GM19035 (cell line): Measurements from ENCODE around the gene SFI1.
"Not testable (repeated sequence)": the region's sequence is repeated elsewhere in the genome, so short reads cannot be mapped to it uniquely, and the experiment has no call there.

Experiments
- ATAC-seq: cut with Tn5 transposase; IDR thresholded peaks from one replicate; pipeline ENCODE4 v1.9.1; 2021; ENCODE audit not compliant: unreplicated experiment

Gene SFI1

GRCh38 chr22:31540166-31540565 is 43.8 kb downstream of the SFI1 start:
- not testable (repeated sequence) for ATAC-seq

DNA sequence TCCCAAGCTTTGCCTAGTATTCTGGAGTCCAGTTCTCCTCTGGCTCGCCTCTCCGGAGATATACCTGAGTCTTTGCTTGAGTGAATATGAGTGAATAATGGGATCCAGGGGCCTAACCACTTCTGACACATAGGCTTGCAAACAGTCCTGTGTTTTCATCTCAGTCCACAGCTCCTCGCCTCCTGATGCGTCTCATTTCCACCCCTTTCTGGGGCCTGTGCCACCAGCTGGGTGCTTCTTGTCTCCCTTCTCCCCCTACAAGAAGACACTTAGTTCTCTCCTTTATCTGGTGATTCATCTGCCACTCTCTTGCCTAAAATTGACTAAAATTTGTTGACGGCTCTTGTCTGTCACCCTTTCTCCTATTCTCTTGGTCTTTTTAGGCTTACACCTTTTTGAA is 44.6 kb downstream of the SFI1 start:
- no peak for ATAC-seq

DNA sequence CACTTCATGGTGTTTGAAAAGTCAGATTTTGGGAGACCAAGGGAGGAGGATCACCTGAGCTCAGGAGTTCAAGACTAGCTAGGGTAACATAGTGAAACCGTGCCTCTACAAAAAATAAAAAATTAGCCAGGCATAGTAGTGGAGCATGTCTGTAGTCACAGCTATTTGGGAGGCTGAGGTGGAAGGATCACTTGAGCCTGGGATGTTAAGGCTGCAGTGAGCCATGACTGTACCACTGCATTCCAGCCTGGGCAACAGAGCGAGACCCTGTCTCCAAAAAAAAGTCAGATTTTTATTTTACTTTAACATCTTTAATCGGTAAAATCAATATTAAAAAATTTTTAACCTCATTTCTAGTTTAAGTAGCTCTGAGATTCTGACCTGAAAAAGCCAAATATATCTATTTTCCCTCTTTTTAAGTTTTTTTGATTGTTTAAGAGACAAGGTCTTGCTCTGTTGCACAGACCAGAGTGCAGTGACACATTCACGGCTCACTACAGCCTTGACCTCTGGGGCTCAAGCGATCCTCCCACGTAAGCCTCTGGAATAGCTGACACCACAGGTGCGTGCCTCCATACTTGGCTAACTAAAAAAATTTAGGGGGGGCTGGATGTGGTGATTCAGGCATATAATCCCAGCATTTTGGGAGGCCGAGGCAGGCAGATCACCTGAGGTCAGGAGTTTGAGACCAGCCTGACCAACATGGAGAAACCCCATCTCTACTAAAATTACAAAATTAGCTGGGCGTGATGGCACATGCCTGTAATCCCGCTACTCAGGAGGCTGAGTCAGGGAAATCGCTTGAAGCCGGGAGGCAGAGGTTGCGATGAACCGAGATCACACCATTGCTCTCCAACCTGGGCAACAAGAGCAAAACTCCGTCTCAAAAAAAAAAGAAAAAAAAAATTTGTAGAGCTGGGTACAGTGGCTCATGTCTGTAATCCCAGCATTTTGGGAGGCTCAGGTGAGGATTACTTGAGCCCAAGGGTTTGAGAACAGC is 48.4 kb downstream of the SFI1 start:
- no peak for ATAC-seq

- ATAC-seq: no peak
These were observed 54.6 kb downstream of the SFI1 start for GRCh38 chr22:31550871-31551370.

DNA sequence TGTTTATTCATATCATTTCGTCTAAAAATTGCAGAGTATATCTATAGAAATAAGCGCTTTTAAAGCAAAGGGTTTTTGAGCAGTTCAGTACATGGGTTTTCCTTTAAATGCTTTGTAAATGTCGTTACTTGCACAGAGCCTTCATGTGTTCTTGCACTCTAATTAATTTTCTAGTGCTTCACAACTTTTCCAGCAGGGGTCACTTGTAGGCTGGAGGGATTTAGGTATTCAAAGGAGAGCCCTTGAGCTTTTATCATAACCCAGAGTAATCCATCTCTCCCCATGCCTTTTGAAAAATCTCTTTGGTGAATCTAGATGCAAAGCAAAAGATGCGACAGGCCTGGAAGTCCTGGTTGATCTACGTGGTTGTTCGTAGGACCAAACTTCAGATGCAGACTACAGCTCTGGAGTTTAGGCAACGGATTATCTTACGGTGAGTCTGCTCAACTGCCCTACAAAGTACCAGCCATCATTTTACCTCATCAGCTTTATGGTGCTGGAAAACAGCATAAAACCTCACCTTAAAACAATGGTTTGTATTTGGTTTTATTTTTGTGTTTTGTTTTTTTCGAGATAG is 60.4 kb downstream of the SFI1 start:
- no peak for ATAC-seq

- not testable (repeated sequence) for ATAC-seq
These were observed 62.2 kb downstream of the SFI1 start for GRCh38 chr22:31558546-31558945.

GRCh38 chr22:31561238-31561887 is 65.0 kb downstream of the SFI1 start:
- ATAC-seq: no peak

DNA sequence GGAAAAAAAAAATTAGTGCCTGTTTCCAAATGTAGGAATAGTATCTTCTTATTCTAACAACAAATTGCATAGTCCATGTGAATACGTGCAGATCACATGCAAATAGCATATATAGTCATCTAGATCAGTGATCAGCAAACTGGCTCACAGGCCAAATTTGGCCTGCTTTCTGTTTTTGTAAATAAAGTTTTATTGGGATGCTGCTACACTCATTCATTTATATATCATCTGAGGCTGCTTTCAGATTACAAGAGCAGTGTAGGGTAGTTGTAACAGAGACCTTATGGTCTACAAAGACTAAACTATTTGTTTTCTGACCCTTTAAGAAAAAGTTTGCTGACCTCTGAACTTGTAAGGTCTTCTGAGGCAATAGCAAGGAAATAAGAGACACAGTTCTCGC is 65.6 kb downstream of the SFI1 start:
- no peak for ATAC-seq

- ATAC-seq: no peak
These were observed 70.1 kb downstream of the SFI1 start for GRCh38 chr22:31566484-31566883.

DNA sequence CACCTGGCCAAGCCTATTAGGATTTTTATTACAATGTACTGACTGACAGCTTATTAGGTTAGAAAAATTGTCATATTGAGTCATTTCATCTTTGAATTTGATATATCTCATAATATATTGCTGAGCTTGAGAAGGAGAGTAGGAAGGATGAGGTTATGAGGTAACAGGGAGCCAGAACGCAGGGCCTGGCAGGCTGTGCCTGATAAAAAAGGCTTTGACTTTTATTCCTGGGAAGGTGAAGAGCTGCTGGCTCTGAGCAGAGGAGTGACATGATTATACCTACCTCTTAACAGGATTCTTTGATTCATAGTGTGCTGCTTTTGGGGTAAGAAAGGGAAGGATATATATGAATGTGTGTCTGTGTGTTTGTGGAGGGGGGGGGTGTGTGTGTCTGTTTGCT is 70.9 kb downstream of the SFI1 start:
- no peak for ATAC-seq

DNA sequence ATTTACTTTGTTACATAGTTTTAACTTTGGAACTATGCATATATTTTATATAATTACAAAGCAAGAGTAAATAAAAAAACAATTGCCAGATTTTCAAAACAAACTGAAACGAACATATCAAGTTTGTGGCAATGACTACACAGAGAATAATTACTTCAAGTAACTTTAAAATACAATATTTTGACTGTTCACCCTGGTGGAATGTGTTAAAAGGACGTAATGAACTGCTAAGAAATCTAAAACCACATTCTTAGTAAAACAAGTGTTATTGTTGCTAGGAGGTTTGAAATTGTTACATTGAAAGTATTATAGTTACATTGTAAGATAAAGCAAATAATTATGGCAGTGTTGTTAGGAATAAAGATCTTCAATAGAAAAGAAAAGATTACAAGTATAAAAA is 71.4 kb downstream of the SFI1 start:
- ATAC-seq: no peak

DNA sequence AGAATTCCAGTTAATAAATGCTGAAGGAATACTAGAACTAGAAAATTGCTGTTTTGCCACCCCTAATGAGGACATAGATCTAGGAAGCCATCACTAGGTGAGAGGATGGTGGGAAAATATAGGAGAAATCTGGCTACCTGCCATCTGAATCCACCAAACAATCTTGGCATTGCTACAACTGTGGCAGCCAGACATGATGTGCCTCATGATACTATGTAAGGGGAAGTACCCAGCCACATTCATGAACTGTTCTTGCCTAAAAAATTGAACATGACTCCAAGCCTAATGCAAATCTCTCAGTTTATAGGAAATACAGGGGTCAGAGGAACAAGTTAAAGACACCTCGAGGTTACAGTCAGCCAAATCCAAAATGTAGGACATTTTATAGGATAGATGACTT is 72.8 kb downstream of the SFI1 start:
- no peak for ATAC-seq

- no peak for ATAC-seq
These were observed 76.6 kb downstream of the SFI1 start for GRCh38 chr22:31572939-31573338.

DNA sequence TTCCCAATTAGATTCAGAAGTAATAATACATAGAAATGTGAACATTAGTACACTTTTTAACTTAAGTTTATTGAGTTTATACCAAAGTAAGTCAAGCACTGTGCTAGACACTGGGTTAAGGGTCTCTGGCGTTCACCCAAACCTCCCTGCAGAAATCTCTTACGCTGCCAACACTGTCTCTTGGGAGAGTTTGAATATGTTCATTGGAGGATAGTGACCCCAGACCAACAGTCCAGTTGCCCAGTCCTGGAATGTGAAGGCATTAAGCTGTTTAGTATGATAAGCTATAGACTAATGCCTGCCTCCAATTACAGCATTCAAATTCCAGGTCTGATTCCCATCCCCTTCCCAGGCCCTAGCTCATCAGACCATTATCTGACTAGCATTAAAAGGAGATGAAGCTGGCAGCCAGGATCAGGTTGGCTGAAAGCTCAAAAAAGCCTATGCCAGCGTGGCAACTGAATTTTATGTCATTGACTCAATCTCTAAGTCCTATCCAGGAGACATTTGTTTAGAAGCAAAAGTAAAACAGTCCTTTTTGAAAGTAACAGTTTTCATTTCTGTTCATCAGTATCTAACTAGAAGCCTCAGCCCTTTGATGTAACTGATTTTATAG is 77.8 kb downstream of the SFI1 start:
- ATAC-seq: no peak

- no peak for ATAC-seq
These were observed 78.9 kb downstream of the SFI1 start for GRCh38 chr22:31575190-31575589.

DNA sequence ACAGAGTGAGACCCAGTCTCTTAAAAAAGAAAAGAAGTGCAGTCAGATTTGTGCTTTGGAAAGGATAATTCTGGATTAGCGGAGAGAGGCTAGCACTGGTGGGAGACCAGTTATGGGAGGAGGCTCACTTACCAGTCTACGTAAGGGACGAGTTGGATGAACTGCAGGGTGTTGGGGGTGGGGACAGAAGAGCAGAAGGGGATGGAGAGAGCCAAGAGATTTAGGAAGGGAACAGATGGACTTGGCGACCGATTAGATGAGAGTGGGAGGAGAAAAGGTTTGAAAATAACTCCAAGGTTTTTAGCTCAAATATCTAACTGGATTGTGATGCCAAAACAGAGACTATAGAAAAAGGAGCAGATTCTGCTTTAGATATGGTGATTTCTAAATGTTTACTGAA is 81.4 kb downstream of the SFI1 start:
- ATAC-seq: no peak

DNA sequence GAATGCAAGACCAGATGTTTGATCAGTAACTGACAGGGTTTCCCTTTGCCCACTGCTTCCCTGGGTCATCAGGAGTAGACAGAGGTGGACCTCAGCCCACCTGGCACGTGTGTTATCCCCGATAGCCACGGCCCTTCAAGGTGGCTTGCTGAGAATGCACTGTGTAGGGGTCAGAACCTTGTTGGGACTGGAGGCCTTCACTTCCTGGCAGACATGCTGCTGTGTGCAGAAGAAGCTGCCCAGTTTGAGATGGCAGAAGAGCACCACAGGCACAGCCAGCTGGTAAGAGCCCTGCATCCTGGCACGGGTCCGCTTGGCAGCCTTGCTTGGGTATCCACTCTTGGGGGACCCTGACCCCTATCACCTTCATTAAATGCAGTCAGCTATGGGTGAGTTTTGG is 81.8 kb downstream of the SFI1 start:
- no peak for ATAC-seq

GRCh38 chr22:31579835-31580242 is 83.5 kb downstream of the SFI1 start:
- ATAC-seq: no peak

DNA sequence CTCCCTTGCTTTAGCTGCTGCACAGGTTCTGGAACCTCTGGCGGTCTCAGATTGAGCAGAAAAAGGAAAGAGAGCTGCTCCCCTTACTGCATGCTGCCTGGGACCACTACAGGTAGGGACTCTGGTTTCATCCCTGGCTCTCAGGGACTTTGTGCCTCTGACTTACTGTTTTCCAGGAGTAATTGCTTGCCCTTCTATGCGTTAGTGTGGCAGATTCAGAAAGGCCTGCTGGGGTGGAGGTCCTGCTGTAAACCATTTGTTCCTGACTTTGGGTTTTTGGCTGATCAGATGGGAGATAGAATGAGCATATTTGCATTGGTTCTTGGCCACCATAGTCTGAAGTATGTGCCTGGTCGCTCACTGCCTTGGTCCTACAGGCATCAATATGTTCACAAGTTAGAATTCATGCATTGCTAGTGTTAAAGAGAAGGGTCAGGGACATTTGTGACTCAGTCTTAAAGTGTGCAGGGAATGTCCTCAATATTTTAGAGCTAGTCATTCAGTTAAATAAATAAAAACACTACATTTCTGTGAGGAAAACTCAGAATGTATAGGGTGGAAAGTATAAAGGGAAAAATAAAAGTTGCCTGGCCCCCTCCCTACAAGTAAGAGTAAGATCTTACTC is 87.6 kb downstream of the SFI1 start:
- no peak for ATAC-seq

DNA sequence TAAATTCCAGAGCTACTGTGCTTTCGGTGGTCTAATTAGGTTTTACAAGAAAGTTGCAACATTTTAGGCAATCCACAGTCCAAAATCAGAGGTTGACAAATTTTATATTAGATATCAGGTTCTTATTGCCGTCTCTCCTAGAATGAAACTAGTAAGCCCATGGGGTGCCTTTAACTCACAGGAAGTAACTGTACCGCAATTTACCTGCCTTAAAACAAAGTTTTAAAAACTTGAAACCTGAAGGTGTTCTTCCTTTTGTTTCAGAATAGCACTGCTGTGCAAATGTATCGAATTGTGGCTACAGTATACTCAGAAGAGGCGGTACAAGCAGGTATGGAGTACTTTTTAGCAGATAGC is 88.4 kb downstream of the SFI1 start:
- no peak for ATAC-seq
